ENCODE measurements around the gene GNG14.
"Not testable (repeated sequence)": the region's sequence is repeated elsewhere in the genome, so short reads cannot be mapped to it uniquely, and the experiment has no call there.

Gene GNG14

GRCh38 chr19:12696366-12697335 lies 8.9 kb downstream of the GNG14 start, which contains the start of gene FBXW9:
TSS of gene FBXW9 (minus strand) at chr19:12696631. CDS start at chr19:12696581, 50 bp downstream.
- DNase-seq: peak; percentile 99

GRCh38 chr19:12697425-12697824 lies 9.6 kb downstream of the GNG14 start:
- DNase-seq: not testable (repeated sequence)

DNA sequence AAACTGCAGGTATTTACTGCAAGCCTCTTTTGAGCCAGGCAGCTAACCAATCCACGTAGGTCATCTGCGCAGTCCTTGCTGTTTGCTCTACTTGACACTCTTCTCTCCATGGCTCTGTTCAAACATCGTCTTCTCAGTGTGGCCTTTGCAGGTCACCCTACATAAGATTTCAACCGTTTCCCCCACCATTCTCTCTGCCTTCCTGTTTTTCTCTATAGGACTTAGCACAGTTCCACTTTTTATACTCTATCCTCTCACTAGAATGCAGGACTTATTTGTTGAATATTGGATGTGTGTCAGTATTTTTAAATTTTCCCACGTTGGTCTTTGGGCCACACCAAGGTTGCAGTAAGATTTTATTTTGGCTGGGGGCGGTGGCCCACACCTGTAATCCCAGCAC lies 10.3 kb downstream of the GNG14 start:
- DNase-seq: no peak

DNA sequence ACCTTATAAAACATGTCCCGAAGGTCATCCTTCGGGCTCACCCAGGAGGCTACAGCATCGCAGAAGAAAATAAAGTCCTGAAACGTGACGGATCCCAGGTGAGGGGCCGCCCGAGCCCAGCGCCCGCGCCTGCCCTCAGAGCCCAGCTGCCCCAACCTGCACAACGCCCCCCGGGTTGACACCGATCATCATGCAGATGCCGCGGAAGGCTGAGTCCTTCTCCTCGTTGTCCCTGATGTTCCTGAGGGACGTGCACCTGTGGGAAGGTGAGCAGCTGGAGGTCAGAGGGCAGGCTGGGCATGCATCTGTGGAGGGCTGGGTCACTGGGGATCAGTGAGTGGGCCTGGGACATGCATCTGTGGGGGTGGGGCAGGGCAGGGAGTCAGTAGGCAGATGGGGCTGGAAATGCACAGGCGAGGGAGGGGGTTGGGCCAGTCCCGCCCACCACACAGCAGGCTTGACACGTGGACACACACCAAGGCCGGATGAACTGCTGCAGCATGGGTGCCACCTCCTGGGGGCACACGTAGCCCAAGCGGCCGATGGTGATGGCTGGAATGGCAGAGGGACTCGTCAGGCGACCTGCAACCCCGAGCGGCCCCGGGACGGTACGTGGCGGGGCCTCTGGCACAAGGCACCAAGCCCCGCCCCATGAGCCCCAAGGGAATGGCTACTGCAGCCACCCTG lies 13.9 kb downstream of the GNG14 start:
- DNase-seq: no peak

DNA sequence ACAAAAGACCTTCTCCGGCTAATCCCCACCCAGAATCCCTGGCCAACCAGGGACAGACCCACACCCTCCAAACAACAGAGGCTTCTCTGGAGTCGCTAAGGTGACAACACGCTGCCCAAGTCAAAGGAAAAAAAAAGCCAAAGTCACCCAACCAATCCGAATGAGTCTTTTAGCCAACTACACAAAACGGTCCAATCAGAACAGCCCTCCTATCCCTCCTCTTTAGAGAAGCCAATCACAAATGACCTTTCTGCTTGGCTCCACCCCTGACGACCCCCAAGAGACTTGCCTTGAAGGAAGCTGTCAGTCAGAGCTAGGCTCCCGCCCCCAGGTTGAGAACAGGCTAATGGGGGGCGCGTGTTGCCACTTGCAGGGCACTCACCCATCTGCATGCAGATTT lies 15.2 kb downstream of the GNG14 start:
- no peak for DNase-seq

- DNase-seq: no peak
Observed at GRCh38 chr19:12705169-12705568, 17.4 kb downstream of the GNG14 start.

DNA sequence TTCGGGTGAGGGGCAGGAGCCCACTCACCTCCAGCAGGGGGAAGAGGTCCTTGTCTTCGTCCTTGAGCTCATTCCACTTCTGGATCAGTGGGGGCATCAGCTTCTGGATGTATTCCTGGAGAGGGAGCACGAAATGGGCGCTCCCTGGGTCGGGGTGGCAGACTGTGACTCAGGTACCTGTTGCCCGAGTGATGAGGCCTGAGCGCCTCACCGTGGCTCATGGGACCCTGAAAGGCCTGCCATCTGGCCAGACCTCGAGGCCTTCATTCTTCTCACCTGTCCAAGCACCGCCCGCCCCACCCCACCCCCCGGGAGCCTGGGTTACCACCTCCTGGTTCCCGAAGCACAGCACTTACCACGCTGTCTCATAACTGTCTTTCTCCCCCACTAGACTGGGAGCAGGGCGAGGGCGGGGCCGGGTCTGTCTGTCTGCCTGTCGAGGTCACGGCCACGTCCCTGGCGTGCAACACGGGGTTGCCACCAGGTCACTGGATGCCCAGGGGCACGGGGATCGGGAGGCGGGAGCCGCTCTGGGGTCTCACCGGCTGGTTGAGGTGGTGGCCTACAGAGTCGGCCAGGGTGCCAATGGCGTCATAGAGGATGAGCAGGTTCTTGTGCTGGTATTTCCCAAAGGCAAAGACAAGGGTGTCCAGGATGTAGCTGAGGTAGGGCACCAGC lies 18.0 kb downstream of the GNG14 start:
- DNase-seq: no peak

DNA sequence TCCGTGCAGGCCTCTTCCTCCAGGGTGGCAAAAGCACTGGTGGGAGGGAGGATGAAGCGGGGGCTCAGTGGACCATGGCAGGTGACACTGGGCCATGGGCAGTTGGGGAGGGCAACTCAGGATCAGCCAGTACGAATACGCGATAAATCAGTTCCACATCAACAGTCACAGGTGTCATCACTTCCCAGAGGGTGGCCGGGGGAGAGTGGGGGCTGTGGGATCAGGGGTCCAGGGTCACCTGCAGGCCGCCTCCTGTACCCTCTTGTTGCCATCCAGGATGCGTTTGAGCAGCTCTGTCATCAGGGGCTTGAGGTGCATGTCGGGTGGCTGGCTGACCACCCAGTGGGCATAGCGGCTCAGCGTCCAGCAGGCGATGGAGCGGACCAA lies 18.5 kb downstream of the GNG14 start:
- DNase-seq: no peak

DNA sequence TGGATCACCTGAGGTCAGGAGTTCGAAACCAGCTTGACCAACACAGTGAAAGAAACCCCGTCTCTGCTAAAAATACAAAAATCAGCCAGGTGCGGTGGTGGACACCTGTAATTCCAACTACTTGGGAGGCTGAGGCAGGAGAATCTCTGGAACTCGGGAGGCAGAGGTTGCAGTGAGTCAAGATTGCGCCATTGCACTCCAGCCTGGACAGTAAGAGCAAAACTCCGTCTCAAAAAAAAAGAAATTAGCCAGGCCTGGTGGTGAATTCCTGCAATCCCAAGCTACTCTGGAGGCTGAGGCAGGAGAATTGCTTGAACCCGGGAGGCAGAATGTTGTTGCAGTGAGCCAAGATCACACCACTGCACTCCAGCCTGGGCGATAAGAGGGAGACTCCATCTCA lies 20.8 kb downstream of the GNG14 start:
- DNase-seq: no peak

- DNase-seq: no peak
Observed at GRCh38 chr19:12711187-12711586, 23.4 kb downstream of the GNG14 start.

GRCh38 chr19:12712077-12712476 lies 24.3 kb downstream of the GNG14 start:
- not testable (repeated sequence) for DNase-seq

- not testable (repeated sequence) for DNase-seq
Observed at GRCh38 chr19:12713304-12713703, 25.5 kb downstream of the GNG14 start.

- DNase-seq: no peak
Observed at GRCh38 chr19:12715102-12715501, 27.3 kb downstream of the GNG14 start.

DNA sequence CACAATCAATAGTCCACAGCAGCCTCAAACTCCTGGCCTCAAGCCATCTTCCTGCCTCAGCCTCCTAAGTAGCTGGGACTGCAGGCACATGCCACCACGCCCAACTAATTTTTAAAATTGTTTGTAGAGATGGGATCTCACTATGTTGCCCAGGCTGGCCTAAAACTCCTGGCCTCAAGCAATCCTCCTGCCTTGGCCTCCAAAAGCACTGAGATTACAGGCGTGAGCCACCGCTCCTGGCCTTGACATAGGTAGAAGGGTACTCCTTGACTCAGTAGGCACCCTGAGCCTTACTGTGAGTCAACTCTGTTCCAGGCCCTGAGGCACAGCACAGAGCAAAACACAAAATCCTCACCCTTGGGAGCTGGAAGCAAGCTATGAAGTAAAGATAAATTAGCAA lies 28.1 kb downstream of the GNG14 start:
- no peak for DNase-seq

- no peak for DNase-seq
Observed at GRCh38 chr19:12720296-12720695, 32.5 kb downstream of the GNG14 start.

DNA sequence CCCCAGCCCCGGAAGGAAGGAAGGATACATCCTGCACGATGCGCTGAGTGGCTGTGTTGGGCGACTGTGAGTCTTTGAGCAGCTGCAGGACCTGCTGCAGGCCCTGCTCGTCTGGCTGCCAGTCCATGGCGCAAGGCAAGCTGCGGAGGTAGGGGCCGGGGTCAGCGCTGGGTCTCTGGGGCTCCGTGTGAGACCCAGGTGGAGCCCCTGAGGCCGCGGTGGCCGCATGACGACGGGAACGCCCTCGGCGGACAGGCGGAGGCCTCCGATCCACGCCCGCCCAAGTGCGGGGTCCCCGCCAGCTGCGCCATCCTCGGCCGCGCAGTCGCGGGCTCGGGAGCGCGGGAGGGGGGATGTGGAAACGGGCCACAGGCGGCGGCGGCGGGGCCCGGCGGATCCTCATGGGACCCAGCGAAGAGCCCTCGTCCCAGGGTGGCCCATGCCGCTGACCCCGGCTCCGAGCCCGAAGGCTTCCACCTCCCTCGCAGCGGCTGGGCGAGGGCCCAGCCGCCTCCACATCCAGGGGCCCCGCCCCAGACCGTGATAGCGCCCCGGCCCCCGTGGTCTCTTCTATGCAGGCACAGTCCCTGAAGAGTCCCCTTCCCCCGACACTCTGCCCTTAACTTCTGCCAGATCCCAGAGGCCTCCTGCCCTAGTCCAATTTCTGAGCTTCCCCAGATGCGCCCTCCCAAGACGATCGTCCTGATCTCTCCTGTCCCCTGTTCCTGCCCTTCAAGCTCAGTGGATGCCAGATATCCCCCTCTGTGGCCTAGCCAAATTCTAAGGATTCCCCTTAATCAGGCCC lies 33.3 kb downstream of the GNG14 start:
- no peak for DNase-seq

GRCh38 chr19:12721656-12722565 lies 34.1 kb downstream of the GNG14 start:
- DNase-seq: peak; percentile 52

- DNase-seq: peak; percentile 88
Observed at GRCh38 chr19:12722566-12723380, 35.0 kb downstream of the GNG14 start.

DNA sequence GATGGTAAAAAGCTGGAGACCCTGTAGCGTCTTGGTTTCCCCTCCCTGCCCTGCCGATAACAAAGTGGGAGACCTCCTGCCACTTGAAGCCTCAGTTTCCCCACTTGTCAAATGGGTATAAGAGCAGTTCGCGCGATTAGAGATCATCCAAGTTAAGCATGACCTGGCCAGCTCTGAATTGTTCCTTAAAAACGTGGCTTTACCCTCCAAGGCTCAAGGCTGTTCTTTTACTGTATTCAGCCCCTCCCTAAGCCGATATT lies 35.5 kb downstream of the GNG14 start:
- DNase-seq: no peak

DNA sequence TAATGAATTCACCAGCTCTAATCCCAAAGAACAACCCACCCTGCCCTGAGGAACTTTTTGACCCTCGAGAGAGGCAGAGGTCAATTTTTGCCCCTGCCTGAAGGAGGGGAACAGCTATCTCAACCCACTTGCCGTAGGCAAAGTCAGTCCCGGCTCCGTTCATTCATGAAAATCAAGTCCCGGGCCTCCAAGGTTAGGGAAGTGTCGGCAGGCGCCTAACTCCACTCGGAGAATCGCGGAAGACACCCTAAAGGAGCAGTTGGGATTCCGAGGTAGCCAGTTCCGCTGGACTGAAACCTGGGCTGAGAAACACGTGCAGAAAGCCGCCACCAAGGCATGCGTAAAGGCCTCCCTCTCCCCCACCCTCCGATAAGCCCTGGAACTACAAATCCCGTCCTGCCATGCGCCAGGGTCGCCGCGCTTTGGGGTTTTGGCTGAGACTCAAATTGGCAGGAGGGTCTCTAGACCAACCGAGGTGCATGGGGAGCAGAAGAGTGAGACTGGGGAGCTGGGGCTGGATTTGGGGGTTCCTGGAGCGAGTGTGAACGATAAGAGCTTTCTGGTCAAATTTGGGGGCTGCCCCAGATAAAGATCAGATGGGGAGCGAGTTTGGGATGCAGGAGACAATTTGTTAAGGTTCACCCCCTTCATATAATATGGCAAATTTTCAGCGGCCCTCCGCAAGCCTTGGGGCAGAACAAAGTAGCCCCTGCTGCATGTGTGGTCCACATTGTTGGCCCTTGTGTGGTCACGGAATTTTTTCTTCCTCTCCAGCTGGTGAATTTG lies 36.0 kb downstream of the GNG14 start, which contains the start of gene TNPO2:
TSS of gene TNPO2 (minus strand) at position 292 of the 786 bp plus-strand sequence. CDS start 2,955 bp downstream, outside the sequence.
- peak; percentile 74 for DNase-seq
